Occipital lobe (tissue), 2 donors: ENCODE measurements around the gene CACNA1C. TPM values are rescaled to one million over a fixed set of nuclear protein-coding genes. Genes with fewer than 3 reads are reported as not detected.
A peak's percentile ranks its signal among the peaks of the same experiment; 100 is the strongest.

Experiments
- DNase-seq: peaks from one replicate; lab custom pipeline; 2025; lab: John Stamatoyannopoulos, UW
- total RNA-seq: library from RNA; depleted of rRNA; stranded (reverse); fragments of >200 nt; gene quantifications from one replicate; pipeline ENCODE4 v1.2.3, GENCODE V29; 2014

Gene CACNA1C
- total RNA-seq, 1 donor from 2014 or later, result 21.4 TPM

DNA sequence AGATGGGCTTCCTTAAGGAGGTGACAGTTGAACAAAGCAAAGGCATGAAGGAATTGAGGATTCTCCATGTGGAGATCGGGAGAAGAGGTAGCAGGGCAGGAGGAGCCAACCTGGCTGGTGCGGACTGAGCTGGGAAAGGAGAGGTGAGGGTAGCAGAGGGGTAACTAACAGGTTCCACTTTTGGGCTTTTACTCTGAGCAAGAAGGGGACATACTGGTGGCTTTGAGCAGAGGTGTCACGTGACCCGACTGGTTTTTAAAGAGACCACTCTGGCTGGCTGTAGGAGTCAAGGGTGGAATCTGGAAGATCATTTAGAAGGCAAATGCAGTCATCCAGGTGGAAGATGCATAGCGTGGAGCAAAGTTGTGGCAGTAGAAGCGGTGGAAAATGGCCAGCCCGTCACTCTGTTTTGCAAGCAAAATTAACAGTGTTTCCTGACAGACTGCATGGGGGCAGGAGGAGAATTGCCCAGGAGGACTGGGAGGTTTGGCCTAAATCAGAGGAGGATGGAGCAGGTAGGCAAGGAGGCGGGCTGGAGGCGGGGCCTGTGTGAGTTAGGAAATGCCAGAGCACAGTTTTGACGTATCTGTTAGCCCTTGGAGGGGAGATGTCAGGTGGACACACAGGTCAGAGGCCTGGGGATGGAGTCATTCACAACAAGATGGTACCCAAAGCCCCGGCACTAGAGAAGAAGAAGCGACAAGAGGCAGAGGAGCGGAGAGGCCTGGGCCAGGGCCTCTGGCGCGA, 585.7 kb downstream of the CACNA1C start:
- DNase-seq, result no peak

DNA sequence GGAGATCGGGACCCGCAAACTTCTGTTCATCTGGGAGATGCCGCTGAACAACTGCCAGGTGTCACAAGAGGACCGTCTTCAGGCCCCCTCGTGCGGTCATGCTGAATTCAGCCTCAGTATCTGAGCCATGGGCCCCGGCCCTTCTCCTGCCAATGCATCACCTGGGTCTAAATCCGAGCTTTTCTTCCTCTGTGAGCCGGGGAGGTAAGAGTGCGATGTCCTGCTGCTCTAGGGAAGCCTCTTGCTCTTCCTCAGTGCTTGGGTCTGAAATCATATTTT, 586.2 kb downstream of the CACNA1C start:
- DNase-seq, result no peak

DNA sequence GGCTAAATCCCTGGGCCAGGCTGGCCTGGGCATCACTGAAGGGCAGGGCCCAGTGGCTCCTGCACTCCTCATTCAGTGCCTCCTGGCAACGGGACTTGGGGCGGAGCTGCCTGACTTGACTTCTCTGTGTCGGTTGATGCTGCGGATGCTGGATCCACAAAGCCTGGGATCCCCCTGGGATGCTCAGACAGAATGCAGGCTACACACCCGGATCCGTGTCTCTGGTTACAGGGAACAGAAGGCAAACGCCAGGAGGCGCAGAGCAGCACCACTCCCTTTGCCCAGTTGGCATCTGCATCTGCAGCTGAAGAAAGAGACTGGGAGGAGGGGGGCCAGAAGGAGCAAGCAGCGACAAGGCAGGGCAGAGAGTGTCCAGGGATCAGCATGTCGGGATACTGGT, 587.5 kb downstream of the CACNA1C start:
- no peak for DNase-seq

DNA sequence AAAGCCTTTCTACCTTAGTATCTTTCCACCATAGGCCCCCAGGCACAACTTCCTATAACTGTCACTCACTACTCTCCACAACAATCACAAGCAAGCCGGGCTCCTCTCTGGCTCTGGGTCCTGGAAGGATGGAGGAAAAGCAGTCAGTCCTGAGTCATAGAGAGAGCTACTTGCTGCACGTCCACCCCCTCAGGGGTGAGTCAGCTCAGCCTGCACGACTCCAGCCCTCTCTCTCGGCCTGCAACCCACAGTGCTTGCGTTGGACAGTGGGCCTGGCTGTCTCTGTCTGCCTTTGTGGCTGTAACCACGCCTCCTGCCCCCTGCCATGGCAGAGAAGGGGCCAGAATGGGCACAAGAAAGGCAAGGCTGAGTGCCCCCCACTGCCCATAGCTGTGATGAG, 587.9 kb downstream of the CACNA1C start:
- DNase-seq, result peak; percentile 69

DNA sequence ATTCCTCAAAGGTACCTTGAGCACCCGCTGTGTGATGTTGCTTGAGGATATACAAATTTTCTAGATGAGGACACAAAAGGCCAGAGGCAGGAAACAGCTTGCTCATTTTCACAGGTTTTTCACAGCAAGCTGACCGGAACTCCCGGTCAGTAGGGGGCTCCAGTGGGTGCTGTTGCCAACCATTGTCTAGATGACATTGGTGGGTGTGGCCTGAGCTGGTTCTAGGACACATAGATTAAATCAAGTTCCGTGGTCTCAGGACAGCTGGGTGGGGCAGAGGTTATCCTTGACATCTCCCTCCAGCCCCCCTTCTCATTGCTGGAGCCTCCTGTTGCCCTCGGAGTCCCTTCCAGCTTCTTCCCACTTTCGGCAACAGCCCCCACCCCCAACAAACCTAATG, 588.4 kb downstream of the CACNA1C start:
- DNase-seq, result no peak

DNA sequence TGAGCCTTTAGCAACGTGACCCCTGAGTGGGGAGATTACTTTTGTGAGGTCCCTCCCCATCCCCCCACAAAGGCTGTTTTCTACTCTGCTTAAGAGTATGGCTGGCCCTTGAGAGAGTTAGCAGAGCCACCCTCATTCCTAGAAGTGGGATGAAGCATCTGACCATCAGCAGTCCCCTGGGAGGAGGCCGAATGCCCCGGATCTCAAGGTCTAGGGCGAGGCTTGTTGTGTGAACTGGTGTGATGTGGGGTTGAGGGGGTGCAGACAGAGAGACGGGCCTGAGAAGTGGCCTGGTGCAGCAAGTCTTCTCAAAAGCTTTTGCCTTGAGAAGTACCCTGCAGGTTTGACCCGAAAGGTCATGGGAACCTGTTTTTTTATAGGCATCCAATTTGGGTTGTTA, 589.0 kb downstream of the CACNA1C start:
- DNase-seq, result no peak

DNA sequence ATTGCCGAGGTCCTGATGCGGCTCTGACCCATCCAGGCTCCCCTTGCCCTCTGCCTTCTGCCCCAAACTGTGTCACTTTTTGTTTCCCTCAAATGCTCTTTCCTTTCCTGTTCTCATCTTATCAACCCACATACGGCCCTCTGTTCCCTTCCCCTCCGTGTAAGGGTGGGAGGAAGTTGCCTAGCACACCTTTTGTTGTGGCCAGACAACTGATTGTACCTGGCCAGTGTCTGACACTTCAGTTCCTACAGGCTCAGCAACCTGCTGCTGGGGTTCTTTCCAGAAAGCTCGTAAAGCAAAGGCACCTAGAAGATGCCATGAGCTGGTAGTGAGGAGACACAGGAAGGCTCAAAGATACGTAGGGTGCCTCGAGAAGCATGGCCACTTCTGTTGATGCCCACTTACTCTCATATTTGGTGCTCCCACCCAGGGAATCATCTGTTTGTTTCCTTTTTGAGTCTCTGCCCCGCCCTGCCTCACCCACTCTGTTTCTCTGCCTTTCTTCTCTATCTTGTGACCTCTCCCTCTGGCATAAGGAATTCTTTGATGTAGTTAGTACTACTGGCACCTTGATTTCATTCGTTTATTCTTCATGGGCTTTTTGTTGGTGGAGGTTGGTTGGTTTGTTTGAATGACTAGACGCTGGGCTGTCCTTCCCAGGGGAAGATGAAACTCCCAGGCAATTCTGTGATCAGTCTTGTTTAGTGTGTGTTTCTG, 589.5 kb downstream of the CACNA1C start:
- no peak for DNase-seq

DNA sequence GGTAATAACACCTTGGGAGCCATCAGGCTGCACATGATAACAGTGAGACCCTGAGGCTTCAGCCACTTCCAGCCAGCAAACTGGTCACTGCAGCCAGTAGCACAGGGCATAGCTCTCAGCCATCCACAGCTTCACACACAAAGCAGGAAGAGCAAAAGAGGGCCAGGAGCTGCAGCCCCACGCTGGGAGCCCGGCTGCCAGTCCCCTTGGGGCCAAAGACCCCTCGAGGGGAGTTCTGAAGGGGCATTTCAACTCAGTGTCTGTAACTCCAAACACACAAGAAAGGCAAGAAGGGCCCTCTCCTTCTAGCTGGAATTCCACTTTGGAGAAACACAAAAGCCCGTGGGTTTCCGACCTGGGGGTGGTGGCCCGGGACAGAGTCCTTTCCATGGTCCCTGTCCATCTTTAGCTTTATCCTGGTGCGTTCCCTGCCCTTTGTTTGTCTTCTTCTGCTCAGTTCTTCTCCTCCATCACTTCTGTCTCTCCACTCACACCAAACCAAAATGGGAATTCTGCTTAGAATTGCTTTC, 590.2 kb downstream of the CACNA1C start:
- DNase-seq, result no peak

DNA sequence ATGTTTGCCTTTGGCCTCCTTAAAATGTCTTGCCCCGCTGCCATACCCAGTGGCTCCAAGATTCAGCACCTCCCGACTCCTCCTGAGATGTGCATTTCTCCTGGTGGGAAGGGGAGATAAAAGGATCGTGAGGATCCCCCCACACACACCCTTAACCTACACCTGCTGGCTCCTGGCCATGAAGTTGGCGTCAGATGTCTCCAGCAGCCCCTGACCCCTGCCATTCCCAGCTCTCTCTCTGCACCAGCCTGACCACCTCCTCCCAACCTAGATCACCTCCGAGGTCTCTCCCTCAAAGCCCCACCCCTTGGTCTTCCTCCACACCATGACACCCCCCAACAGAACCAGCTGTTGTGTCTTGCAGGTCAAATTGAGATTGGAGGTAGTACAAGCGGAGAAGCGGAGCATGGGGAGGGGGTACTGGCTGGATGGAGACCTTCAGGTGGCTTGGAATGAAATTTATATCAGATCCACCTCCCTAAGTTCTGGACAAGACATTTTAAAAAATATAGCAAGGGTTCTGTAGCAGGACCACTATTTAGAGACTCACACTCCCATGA, 590.9 kb downstream of the CACNA1C start:
- DNase-seq, result no peak

DNA sequence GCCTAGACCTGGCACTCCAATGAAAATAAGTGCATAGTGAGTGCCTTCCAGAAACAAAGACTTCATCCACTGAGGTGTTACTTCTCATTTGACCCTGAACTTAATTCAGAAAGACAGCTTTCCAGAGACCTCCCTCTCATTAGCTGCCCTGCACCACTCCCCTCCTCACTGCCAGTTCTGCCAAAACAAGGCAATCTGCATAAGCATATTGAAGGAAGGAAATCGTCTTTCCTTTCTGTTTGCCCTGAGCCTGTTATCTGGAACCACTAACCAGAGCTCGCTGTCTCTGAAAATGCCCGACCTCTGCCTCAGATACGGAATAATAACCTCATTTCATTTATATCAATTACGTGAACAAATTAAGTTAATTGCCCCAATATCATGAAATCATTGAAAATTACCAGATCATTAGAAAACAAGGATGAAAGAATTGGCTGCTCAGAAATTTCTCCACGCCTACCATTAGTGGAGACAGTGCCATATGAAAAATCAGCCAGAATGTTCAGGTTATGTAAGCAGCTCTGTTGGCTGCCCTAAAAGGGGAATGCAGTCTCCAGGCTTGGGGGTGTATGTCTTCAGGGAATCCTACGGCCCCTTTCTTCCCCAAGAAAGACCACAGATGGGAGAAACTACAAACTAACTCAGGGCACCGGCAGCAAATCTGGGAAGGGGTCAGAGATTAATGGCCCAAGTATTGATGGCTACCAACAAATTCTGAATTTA, 592.1 kb downstream of the CACNA1C start:
- DNase-seq, result no peak

DNA sequence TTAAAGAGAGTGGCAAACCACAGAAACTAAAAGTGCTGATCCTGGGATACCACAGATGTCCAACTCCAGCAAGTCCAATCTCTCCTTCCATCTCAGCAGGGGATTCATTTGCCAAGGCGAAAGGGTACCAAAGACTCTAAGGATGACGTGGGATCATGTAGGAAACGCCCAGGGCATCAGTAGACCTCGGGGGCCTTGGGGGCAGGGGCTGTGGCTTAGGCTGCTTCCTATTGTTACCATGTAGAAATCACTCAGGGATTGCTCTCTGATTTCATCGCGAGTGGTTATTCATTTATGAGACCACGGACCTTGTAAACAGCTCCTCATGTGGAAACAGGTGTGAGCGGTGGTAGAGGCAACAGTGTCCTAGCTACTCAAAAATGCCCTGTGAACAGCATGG, 592.7 kb downstream of the CACNA1C start:
- no peak for DNase-seq

DNA sequence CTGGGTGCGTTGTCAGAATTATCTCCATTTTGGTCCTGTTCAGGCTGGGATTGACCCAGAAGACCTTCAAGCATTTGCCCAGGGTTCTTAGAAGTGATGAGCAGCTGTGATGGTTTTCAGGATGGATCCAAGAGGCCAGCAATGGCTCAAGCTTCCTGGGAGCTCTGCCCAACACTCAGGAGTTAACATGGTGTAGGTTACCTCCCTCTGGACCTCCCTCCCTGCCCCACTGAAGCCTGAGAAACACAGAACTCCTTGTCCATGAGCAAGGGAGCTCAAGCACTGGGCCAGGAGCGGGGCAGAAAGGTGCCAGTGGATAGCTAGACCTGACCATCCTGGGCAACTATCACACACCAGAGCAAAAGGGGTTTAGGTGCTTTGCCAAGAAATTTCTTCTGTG, 593.6 kb downstream of the CACNA1C start:
- no peak for DNase-seq

DNA sequence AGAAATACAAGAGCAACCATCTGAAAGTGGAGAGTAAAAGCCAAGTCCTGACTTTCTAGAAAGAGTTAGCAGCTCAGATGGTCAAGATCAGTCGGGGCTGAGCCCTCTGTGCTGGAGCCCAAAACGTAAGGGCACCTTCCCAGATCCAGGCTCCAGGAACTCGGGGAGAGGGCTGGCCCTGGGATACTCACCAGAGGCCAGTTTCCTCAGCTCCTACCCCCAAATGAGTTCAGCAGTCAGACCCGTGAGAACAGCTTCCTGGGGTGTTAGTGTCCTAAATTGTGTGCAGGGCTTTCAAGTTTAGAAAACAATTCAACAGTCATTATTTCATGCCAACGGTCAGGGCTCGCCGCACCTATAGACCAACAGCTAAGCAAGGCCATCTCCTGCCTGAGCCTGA, 594.4 kb downstream of the CACNA1C start:
- DNase-seq, result no peak

DNA sequence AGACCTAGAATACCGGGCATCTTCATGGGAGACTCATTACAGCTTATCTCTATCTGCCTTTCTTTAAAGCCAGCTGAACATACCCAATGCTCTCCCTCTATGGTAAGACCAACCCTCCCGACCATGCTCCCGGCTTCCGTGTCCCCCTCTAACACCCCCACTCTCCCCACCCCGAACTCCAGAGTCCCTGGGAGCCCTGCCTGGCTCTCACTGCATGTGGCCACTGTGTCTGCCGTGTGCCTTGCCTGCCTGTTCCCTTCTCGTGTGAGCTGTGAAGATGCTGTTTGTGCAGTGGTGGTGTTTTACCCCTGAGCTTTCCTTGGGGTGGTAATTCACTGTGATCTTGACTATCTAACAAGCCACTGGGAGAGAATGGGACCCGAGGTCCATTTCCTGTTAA, 595.6 kb downstream of the CACNA1C start:
- DNase-seq, result no peak

DNA sequence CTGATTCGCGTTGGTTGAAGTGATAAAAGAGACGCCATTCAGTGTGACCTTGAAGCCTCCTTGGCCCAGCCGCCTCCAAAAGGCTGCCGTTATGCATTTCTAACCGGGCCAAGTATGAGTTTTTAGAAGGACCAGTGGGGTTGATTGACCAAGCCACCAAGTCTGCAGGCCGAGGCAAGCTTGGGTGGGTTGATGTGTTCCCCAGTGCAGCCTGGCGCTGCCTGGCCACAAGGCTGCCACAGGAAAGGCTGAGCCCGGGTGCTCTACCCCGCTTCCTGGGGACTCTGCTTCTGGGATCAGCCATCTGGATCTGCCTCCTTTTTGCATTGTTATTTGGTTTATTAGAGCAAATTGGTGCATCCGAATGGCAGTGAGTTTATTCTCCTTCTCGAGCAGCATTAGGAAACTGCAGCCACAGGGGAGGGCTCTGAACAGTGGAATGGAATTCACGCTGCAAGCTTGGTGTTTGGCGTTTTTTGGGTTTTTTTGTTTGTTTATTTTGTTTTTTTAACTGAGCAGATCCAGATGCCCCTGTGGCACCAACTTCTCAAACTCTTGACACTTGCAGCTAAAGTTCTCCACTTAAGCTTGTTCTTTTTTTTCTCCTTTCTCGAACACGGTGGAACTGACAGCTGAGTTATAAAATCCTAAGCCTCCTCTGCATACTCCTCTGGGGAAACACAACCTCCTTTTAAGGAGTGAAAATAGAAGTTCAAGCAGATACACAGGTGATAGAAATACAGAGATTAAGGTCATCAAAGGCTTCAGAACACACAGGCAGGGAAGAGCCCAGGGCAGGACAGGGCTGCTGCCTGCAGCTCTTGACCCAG, 596.6 kb downstream of the CACNA1C start:
- no peak for DNase-seq

DNA sequence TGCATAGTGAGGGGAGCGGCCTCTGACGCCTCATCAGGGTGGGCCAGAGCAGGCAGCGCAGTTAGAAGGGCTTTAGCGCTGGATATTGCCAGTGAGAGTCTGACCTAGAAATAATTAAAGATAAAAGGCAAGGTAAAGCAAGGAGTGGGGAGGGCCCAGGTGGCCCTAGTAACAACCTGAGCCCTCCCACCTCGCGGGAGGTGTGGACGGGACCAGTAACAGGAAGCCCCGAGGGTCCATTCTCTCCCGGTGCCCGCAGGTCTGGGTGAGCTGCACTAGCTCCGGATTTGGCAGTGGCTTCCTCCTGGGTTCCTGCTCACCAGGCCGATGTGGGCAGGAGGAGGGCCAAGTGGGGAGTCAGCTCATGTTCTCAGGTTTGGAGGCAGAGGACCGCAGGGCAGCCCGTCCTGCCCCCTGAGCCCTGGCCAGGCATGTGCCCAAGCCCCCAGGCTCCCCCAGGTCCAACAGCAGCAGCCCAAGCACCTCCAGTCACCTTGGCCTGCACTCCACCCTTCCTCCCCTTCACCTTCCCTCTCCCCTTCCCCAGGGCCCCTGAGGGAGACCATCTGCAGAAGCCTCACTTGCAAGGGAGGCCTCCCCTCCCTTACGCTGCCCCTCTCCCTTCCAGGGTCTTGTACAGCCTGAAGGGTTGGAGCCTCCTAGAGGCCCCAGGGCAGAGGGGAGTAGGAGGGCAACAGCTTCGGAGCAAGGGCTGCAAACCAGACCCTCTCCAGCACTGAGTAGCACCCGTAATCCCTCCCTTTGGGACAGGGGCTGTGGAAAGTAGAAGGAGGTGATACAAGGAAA, 597.7 kb downstream of the CACNA1C start:
- no peak for DNase-seq

DNA sequence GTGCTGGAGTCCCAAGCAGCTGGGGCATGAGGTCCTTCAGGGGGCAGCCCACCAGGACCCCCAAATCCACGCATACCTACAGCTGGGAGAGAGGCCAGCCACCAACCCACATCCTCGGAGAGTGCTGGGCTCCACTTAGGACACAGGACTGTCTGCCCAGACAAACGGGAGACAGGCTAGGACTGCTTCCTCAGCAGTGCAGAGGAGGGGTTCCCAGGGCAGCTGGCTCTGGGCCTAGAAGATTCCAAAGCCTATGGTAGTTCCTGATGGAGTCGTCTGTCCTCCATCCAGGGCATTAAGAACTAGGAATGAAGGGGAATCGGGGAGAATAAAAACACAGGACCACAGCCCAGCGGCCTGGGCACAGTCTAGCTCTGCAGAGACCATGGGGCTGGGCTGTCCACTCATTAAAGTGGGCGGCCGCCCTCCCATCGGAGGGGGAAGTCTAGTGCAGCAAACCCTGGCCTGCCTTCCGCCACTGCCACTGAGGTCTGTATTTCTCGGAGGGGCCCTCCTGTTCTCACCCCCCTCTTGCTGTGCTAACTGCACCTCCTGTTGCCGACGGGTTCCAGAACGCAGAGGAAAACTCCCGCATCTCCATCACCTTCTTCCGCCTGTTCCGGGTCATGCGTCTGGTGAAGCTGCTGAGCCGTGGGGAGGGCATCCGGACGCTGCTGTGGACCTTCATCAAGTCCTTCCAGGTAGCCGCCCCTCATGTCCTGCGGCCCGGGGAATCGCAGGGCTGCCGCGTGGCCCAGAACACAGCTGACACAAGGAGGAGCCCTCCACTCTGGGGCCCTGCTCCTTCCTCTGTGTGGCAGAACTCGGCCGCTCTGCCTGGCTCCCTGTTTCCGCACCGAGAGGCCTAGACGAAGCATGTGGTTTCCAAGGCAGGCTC, 598.5 kb downstream of the CACNA1C start:
- no peak for DNase-seq

DNA sequence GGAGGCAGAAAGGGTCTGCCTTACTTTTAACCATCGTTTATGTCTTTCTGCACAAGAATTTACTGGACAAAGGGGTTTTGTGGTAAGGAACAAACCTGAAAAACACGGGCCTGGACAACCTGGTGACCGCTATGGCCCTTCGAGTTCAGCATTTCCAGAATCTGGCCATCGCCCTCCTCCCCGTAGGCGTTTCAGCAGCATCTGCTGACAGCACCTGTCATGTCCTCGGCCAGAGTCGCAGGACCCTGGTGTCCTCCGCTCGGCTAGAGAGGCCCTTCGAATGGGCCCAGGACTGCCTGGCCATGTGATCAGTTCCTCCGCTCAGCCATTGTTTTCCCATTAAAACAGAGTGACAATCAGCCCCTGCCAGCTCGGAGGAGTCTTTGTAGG, 599.2 kb downstream of the CACNA1C start:
- DNase-seq, result no peak

DNA sequence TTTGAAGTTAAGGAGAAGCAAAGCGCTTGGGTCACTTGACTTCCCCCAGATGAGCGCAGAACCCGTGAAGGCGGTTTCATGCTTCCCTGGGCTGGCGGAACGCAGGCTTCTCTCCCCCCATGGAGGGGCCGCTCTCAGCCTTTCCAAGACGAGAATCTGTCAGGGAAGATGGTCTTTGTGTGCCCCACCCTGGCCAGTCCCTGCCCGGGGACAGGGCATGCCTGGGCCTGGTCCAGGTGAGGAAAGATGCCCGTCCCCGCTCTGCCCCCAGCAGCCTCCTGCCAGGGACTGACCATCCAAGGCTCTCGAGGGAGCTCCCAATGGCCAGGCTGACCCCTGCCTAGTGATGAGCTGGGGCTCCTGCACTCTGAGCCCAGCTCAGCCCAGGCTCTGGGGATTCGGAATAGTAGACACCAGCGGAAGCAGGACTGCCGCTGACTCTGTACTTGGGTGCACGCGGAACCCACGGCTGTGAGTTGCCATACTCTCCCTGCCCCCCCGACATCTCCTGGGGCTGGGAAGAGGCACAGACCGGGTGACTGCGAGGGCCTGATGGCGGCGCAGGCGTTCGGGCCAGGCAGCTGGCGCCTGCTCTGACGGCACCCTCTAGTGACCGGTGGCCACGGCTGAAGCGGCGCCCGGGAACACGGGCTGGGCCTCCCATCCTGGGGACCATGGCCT, 599.8 kb downstream of the CACNA1C start:
- no peak for DNase-seq
